GM12872 (cell line): ENCODE results near the gene SH3BP1.
A peak's percentile ranks its signal among the peaks of the same experiment; 100 is the strongest.

Experiments
- CTCF ChIP-seq: IDR thresholded peaks from 3 replicates; pipeline ENCODE4 v1.5.1; 2011; ENCODE audit warnings: low read depth, mild to moderate bottlenecking, low read length, moderate library complexity; ENCODE audit not compliant: insufficient read depth

SH3BP1 gene

GRCh38 chr22:37696657-37697537 is 57.4 kb downstream of the SH3BP1 start, which contains the start of gene TRIOBP:
Gene TRIOBP, plus strand, starts transcription at chr22:37697048. Its CDS starts 4,318 bp downstream, at chr22:37701366.
- peak; percentile 27; the same call in 2 of the 3 replicates for TF ChIP-seq CTCF

- no peak for TF ChIP-seq CTCF
Measured at GRCh38 chr22:37697538-37697835, 58.0 kb downstream of the SH3BP1 start.

- TF ChIP-seq CTCF: no peak
Measured at GRCh38 chr22:37701141-37701786, 61.8 kb downstream of the SH3BP1 start.

- no peak for TF ChIP-seq CTCF
Measured at GRCh38 chr22:37703906-37704305, 64.4 kb downstream of the SH3BP1 start.

- TF ChIP-seq CTCF: no peak
Measured at GRCh38 chr22:37704645-37705044, 65.2 kb downstream of the SH3BP1 start.

GRCh38 chr22:37705205-37705604 is 65.7 kb downstream of the SH3BP1 start:
- TF ChIP-seq CTCF: no peak
